ENCODE measurements around the gene ATG4B. TPM values are rescaled to one million over a fixed set of nuclear protein-coding genes. Genes with fewer than 3 reads are reported as not detected.

Gene ATG4B
- total RNA-seq, 3 donors from 2014 or later (not counting 1 experiment from before 2014, with no cell fraction given), result 106 to 171 (median 139) TPM

Other genes with a start within 250 kb of the ATG4B start
- 100 to 1,000 TPM; 110 to 140 (median 135) TPM for gene STK25, start 129.1 kb upstream of the ATG4B start, total RNA-seq
- gene BOK, start 78.9 kb upstream of the ATG4B start, total RNA-seq, result 10 to 100 TPM; 11.0 to 23.7 (median 19.6) TPM
- 10 to 100 TPM; 19.8 to 29.2 (median 27.8) TPM for gene THAP4, start 535 bp upstream of the ATG4B start, total RNA-seq
- 10 to 100 TPM; 15.4 to 17.5 (median 15.6) TPM for gene DTYMK, start 49.1 kb downstream of the ATG4B start, total RNA-seq
- 10 to 100 TPM; 25.6 to 40.9 (median 34.7) TPM for gene ING5, start 64.3 kb downstream of the ATG4B start, total RNA-seq
- 10 to 100 TPM; 28.9 to 45.5 (median 43.4) TPM for gene D2HGDH, start 96.9 kb downstream of the ATG4B start, total RNA-seq
- gene GAL3ST2, start 139.1 kb downstream of the ATG4B start, total RNA-seq, result under 1 TPM in 1 of 3 donors, not detected in 2; 0.88 TPM
- 1 to 10 TPM in 2 of 3 donors, under 1 TPM in 1; 0.39 to 6.6 (median 2.2) TPM for gene NEU4, start 171.5 kb downstream of the ATG4B start, total RNA-seq
- gene PDCD1, start 221.2 kb downstream of the ATG4B start, total RNA-seq, result under 1 TPM in 1 of 3 donors, not detected in 2; 0.45 TPM
- 1 to 10 TPM in 1 of 3 donors, under 1 TPM in 2; 0.47 to 1.7 (median 0.68) TPM for gene RTP5, start 232.0 kb downstream of the ATG4B start, total RNA-seq

Data from natural killer cell (primary cell).